Effector memory CD8-positive, alpha-beta T cell (primary cell): ENCODE measurements around the gene OR1S1.

Experiments used
- ATAC-seq: fragments of 150-1000 bp; cut with Tn5 transposase; replicated peaks from 2 replicates; pipeline ENCODE4 v1.10.0; 2021; ENCODE audit warnings: mild to moderate bottlenecking, moderate library complexity
- DNase-seq, 3 experiments: peaks; one replicate each; pipeline ENCODE4 v3.0.0; 2021
- H3K27ac Mint-ChIP-seq, 2 donors: one replicate each; pipeline ENCODE4 v1.8.0; 2022; ENCODE audit warnings: mild to moderate bottlenecking in 2 of 2, mixed read lengths in 2 of 2, moderate library complexity in 2 of 2
- H3K27me3 Mint-ChIP-seq, 2 donors: one replicate each; pipeline ENCODE4 v1.8.0; 2022; ENCODE audit warnings: mixed read lengths in 2 of 2
- H3K36me3 Mint-ChIP-seq: one replicate; pipeline ENCODE4 v1.8.0; 2022; ENCODE audit warnings: mild to moderate bottlenecking, moderate library complexity, mixed read lengths; ENCODE audit not compliant: insufficient read depth
- H3K4me1 Mint-ChIP-seq, 2 donors: one replicate each; pipeline ENCODE4 v1.8.0; 2022; ENCODE audit warnings: low read depth in 2 of 2, mixed read lengths in 2 of 2
- H3K4me3 Mint-ChIP-seq, 2 donors: one replicate each; pipeline ENCODE4 v1.8.0; 2022; ENCODE audit warnings: mild to moderate bottlenecking in 2 of 2, mixed read lengths in 2 of 2, moderate library complexity in 2 of 2
- H3K9me3 Mint-ChIP-seq, 2 donors: one replicate each; pipeline ENCODE4 v1.8.0; 2022; ENCODE audit warnings: mixed read lengths in 2 of 2

OR1S1 gene

GRCh38 chr11:58216476-58216875, 4.0 kb downstream of the OR1S1 start:
- no peaks in the 10 kb centered on the region for H3K36me3 Mint-ChIP-seq
- H3K27me3 Mint-ChIP-seq, result peaks cover 14% of the 10 kb centered on the region in 2 donors
- no peaks in the 10 kb centered on the region for H3K4me1 Mint-ChIP-seq
- no peak overlapping the region for H3K4me3 Mint-ChIP-seq
- H3K27ac Mint-ChIP-seq, result no peak overlapping the region
- H3K9me3 Mint-ChIP-seq, result peaks cover 2 to 10% of the 10 kb centered on the region in 2 donors
- DNase-seq (no peak), ATAC-seq (no peak)

DNA sequence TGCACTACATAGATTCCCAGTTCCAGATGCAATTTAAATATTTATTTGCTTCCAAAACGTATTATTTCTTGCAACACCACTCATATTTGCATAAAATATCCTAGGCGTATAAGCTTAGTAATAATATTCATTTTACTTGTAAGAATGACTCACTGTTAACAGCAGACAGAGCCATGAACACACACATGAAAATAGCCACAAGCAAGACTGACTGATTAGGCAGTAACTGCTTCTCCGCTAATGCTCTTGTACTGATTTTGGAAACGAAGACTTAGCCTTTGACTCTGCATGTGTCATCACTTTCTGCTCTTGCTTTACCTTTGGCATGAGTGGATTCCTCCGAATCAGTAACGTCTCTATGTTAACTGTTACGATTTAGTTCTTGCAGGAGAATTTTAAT, 10.2 kb downstream of the OR1S1 start:
- Mint-ChIP-seq H3K4me1 (no peaks in the 10 kb centered on the region), H3K27me3 (peaks cover 3 to 20% of the 10 kb centered on the region in 2 donors), H3K27ac (no peak overlapping the region), H3K36me3 (no peaks in the 10 kb centered on the region), H3K4me3 (no peak overlapping the region), H3K9me3 (no peaks in the 10 kb centered on the region)
- ATAC-seq, result no peak
- DNase-seq, result no peak

DNA sequence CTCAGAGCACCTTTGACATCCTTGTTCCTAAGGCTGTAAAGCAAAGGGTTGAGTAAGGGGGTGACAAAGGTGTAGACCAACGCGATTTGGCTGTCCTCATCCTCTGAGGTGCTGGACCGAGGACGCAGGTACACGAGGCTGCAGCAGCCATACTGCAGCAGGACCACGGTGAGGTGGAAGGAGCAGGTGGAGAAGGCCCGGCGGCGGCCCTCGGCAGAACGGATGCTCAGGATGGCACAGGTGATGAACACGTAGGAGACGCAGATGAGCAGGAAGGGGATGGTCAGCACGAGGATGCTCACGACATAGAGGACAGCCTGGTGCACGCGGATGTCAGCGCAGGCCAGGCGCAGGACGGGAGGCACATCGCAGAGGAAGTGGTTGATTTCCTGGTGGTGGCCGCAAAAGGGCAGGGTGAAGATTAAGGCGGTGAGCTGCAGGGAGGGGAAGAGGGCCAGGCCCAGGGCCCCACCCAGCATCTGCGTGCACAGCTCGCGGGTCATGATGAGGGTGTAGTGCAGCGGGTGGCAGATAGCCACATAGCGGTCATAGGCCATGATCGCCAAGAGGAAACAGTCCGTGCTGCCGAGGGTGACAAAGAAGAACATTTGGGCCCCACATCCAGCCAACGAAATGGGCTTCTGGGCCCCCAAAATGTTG, 15.6 kb downstream of the OR1S1 start:
- Mint-ChIP-seq H3K4me3 (no peak overlapping the region), H3K27ac (no peak overlapping the region), H3K27me3 (peaks cover 13 to 26% of the 10 kb centered on the region in 2 donors), H3K9me3 (peaks cover 0 to 6% of the 10 kb centered on the region in 2 donors), H3K4me1 (no peaks in the 10 kb centered on the region), H3K36me3 (no peaks in the 10 kb centered on the region)
- DNase-seq (no peak), ATAC-seq (no peak)

GRCh38 chr11:58243954-58244353, 31.4 kb downstream of the OR1S1 start:
- Mint-ChIP-seq H3K27ac (no peak overlapping the region), H3K4me1 (no peaks in the 10 kb centered on the region), H3K36me3 (no peaks in the 10 kb centered on the region), H3K9me3 (no peaks in the 10 kb centered on the region), H3K4me3 (no peak overlapping the region), H3K27me3 (peaks cover 0 to 11% of the 10 kb centered on the region in 2 donors)
- DNase-seq (no peak), ATAC-seq (no peak)

GRCh38 chr11:58254936-58255335, 42.4 kb downstream of the OR1S1 start:
- Mint-ChIP-seq H3K27me3 (no peaks in the 10 kb centered on the region), H3K4me1 (no peaks in the 10 kb centered on the region), H3K36me3 (no peaks in the 10 kb centered on the region), H3K4me3 (no peak overlapping the region), H3K9me3 (peaks cover 0 to 3% of the 10 kb centered on the region in 2 donors), H3K27ac (no peak overlapping the region)
- ATAC-seq, result no peak
- DNase-seq, result no peak

DNA sequence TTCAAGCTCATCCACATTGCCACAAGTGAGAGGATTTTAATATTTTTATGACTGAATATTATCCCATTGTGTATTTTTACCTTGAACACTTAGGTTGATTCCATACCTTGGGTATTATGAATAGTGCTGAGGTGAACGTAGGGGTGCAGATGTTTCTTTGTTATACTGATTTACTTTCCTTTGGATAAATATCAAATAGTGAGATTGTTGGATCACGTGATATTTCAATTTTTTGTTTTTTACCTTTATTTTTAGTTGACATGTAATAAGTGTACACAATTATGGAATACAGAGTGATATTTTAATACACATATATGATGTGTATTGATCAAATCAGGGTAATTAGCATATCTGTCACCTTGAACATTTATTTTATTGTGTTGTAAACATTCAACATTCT, 47.5 kb downstream of the OR1S1 start:
- no peaks in the 10 kb centered on the region for H3K36me3 Mint-ChIP-seq
- no peaks in the 10 kb centered on the region for H3K9me3 Mint-ChIP-seq
- H3K4me3 Mint-ChIP-seq, result no peak overlapping the region
- no peaks in the 10 kb centered on the region for H3K4me1 Mint-ChIP-seq
- no peak overlapping the region for H3K27ac Mint-ChIP-seq
- H3K27me3 Mint-ChIP-seq, result peaks cover 2 to 8% of the 10 kb centered on the region in 2 donors
- DNase-seq, result no peak
- ATAC-seq, result no peak
